Gastroesophageal sphincter (tissue), 3 donors: ENCODE results near the gene KMT2C.

Source experiments
- CTCF ChIP-seq, 4 experiments: fragments of 200-600 bp in 2 of 4; fragments of 450-650 bp in 2 of 4; sonication (generic) in 1 of 4; IDR thresholded peaks; one replicate each; pipeline ENCODE4 v1.5.1; 2017 to 2019; ENCODE audit warnings: antibody characterized with exemption in 4 of 4, mild to moderate bottlenecking in 2 of 4, moderate library complexity in 2 of 4
- EP300 ChIP-seq: sonication (generic); formaldehyde crosslinking; IDR thresholded peaks from one replicate; pipeline ENCODE4 v1.6.1; 2017; ENCODE audit warnings: antibody characterized with exemption, mild to moderate bottlenecking
- POLR2A ChIP-seq, 2 donors: fragments of 450-650 bp; IDR thresholded peaks; one replicate each; pipeline ENCODE4 v1.6.1; 2017; ENCODE audit warnings: antibody characterized with exemption in 2 of 2, mild to moderate bottlenecking in 2 of 2, moderate library complexity in 1 of 2
- POLR2AphosphoS5 ChIP-seq: sonication (generic); formaldehyde crosslinking; IDR thresholded peaks from one replicate; pipeline ENCODE4 v1.6.1; 2017; ENCODE audit warnings: antibody characterized with exemption

DNA sequence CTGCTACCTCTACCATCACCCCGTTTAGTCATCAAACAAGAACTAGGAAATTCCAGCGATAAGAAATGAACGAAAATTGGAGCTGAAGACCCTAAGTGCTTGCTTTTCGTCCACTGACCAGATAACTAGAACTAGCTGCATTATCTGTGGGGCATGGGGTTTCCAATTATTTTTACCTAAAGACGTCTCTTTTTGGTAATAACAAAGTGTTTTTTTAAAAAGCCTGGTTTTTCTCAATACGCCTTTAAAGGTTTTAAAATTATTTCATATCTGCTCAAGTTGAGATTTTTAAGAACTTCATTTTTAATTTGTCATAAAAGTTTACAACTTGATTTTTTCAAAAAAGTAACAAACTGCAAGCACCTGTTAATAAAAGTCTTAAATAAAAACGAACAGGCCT is 306.1 kb downstream of the KMT2C start:
- TF ChIP-seq CTCF (IDR thresholded peaks at IDR 0.05) (no peak), EP300 (no peak), POLR2AphosphoS5 (no peak), POLR2A (IDR thresholded peaks at IDR 0.05) (no peak)
